GM21515 (cell line): ENCODE measurements around the gene WIPF3.
"Not testable (repeated sequence)": the region's sequence is repeated elsewhere in the genome, so short reads cannot be mapped to it uniquely, and the experiment has no call there.

Experiments used
- ATAC-seq: cut with Tn5 transposase; IDR thresholded peaks from one replicate; pipeline ENCODE4 v1.9.1; 2021; ENCODE audit not compliant: unreplicated experiment

The WIPF3 gene

DNA sequence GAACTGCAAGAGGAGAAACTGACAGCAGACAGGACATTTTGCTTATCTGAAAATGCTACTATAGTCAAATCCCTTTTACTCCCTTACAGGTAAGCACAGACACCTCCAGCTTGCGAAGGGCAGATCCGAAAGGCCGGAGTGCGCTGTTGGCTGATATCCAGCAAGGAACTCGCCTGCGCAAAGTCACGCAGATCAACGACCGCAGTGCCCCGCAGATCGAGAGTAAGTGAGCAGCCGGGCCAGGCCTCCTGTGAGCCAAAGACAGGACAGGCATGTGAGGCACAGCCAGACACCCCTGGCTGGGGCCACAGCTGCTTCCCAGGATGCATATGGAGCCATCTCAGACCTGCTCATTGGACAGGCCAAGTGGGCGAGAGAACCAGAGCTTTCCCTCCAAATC, 69.4 kb downstream of the WIPF3 start:
- ATAC-seq = no peak

DNA sequence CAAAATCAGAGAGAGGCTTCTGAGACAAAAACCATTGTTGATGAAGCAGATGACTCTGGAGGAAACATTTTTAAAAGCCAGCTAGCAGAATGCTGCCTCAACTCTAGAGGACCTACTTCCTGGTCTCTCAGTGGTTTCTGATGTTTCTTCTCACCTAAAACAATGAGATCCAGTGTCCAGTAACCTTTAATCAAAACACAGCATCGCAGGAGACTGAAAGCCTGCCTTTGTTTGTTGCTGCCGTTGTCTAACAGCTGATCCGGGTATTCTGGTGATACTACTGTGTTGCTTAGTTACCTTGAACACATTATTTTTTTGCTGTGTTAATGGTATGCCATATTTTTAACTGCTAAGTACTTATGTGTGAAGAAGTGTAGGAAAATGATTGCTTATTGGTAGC, 70.9 kb downstream of the WIPF3 start:
- no peak for ATAC-seq

DNA sequence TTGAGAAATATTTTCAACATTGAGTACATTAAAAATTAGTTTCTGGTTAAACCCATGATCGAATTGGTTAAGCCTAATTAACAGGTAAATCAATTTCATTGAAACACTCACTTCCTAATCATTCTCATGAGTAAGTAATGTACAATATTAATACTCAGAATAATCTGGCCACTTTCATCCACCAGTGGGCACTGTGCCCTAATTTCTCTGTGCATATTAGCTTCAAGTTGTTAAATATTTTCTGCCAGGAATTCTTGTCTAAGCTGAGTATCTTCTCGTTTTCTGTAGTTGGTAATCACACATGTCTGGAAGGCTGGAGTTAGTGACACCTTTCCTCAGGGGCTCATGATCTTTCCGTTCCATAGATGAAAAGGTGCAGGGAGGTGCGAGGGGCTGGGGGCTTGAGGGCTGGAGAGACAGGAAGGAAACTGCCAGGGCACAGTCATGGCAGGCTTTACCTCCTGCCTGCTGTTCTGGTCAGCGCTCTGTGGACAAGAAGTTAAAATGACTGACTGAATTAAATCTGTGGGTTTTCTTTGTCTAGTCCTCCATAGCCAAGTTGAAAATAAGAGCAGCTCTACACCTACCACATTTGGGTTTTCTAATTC, 71.9 kb downstream of the WIPF3 start:
- ATAC-seq = no peak

DNA sequence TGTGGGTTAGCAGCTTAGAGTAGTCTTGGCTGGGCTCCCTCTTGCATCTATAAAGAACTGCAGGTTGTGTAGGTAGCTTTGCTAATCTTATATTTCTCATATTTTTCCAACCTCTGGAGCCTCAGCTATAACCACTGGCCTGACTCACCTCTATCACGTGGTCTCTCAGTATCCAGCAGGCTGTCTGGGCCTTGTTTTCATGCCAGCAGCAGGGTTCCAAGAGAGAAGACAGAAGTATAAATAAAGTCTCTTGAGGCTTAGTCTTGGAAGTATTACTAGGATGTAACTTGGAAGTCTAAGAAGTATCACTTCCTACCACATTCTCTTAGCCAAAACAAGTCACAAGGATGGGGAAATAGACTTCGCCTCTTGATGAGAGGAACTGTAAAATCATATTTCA, 73.3 kb downstream of the WIPF3 start:
- ATAC-seq = no peak

DNA sequence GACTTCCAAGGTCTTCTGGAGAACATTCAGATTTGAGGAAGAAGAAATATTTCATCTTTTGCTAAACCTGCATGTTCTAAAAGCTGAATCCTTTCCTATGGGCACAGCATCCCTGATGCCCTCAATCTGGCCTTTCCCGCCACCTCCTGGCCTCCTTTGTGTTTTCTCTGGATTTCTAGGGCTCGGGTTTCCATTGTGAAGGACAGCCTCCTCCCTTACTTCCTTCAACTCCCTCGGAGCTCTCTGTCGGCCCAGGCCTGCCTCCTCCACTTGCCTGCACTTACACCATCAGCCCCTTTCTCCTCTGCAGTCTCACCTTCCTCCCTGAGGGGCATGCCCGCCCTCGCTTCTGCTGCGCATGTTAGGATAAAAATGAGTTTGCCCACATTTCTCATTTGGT, 75.4 kb downstream of the WIPF3 start:
- no peak for ATAC-seq

DNA sequence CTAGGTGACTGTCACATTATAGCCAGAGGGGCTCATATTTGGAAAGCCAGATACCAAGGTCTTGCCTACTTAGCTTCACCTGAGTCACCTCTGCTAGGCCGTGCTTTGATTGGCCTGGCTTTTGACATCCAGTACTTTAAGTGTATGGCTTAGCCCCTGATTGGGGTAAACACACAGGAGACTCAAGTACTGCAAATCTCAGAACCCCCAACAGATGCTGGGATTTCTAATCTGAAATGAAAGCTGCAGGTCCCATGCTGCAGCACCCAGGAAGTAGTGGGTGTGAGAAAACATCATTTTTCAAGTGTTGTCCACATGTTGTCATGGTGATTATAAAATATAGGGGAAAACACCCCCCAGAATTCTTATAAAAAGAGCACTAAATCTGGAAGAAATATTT, 76.2 kb downstream of the WIPF3 start:
- no peak for ATAC-seq

DNA sequence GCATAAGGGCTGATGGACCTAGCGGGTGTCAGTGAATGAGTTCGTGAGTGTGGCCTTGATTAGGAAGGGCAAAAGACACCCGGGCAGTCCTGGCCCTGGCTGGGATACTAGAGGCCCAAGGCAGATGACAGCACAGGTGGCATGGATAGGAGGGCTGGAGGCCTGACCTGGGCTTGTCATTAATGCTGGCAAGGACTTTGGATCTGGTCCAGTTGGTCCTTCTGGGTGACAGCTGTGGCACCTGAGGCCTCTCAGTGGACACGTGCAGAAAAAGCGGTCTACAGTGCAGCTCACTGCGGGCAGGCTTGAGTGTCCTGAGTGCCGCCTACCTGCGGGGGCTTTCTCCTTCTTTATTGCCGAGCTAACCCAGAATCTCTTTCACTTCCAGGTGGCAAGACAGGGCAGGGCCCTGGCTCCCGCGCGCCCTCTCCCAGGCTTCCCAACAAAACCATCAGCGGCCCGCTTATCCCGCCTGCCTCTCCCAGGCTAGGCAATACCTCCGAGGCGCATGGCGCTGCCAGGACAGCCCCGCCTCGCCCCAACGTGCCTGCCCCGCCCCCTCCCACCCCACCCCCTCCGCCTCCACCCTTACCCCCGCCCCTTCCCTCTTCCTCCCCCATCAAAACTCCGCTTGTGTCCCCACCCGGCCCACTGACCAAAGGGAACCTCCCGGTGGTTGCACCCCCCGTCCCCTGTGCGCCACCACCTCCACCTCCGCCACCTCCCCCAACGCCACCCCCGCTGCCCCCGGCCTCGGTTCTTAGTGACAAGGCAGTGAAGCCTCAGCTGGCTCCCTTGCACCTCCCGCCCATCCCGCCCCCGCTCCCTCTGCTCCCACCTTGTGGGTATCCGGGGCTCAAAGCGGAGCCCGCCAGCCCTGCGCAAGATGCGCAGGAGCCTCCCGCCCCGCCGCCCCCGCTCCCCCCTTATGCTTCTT, 77.4 kb downstream of the WIPF3 start:
- ATAC-seq = no peak

GRCh38 chr7:29884399-29885272, 78.3 kb downstream of the WIPF3 start:
- no peak for ATAC-seq

DNA sequence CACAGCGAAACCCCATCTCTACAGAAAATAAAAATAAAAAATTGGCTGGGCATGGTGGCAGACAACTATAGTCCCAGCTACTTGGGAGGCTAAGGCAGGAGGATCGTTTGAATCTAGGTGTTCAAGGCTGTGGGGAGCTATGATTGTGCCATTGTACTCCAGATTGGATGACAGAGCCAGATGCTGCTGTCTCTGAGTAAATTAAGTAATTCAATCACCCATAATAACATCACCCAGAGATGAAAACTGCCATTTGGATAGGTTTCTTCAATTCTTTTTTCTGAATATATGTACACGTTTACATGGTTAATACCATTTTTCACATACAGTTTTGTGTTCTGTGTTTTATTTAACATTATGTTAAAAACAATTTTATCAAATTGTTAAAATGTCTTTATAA, 79.3 kb downstream of the WIPF3 start:
- no peak for ATAC-seq

DNA sequence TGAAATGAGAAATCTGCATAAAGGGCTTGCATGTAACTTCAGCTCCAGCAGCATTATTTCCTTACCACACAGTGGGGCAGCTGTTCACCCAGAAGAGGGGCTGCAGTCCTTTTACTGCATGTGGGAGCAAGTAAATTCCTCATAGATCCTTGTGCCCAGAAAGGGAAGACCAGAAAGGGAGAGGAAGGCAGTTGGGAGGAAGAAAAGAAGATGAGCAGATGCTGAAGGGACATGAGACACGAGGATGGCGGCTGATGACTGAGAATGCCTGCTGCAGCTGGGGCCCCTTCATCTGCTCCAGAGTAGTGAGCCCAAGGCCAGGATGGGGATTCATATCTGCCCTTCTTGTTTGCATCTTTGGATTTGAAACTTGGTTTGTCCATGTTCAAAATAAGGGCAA, 80.5 kb downstream of the WIPF3 start:
- ATAC-seq = no peak

DNA sequence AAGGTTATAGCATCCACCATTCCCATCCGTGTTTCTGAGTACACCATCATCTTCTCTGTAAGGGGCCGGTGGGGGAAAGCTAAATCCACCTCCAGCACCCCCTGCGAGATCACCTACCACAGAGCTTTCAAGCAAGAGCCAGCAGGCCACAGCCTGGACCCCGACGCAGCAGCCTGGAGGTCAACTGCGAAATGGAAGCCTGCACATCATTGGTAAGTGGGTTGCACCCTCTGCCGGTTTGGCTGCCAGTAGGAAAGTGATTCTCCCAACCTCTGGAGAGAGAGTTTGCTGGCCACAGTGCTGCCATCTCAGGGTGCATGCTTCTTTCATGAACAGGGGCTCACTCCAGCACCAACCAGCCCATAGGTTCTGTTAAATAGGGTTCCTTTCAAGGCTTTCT, 81.7 kb downstream of the WIPF3 start:
- ATAC-seq = no peak

GRCh38 chr7:29889288-29889687, 83.0 kb downstream of the WIPF3 start:
- ATAC-seq = no peak

- ATAC-seq = no peak
Measured at GRCh38 chr7:29890251-29890650, 83.9 kb downstream of the WIPF3 start.

DNA sequence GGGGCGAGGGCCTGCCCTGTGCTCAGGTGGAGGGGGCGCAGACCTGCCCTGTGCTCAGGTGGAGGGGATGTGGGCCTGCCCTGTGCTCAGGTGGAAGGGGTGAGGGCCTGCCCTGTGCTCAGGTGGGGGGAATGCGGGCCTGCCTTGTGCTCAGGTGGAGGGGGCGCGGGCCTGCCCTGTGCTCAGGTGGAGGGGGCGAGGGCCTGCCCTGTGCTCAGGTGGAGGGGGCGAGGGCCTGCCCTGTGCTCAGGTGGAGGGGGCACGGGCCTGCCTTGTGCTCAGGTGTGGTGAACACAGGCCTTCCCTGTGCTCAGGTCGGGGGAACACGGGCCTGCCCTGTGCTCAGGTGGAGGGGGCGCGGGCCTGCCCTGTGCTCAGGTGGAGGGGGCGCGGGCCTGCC, 84.5 kb downstream of the WIPF3 start:
- not testable (repeated sequence) for ATAC-seq

DNA sequence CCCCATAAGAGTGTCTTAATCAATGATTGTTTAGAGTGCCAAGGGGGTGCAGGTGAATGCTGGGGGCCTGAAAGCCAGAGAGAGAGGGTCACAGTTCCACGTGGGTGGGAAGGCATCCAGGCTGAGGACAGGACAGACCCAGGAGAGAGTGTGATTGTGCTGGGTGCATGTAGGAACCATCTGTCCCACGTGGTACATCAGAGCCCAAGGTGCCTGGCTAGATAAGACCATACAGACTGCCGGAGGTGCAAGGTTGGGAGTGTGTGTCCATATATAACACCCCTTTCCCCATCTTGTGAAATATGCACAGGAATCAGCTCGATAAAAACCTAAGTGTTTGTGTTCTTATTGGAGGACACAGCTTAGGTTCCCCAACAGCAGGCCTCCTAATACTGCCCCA, 85.5 kb downstream of the WIPF3 start:
- ATAC-seq = no peak

- no peak for ATAC-seq
Measured at GRCh38 chr7:29892231-29892630, 85.9 kb downstream of the WIPF3 start.

DNA sequence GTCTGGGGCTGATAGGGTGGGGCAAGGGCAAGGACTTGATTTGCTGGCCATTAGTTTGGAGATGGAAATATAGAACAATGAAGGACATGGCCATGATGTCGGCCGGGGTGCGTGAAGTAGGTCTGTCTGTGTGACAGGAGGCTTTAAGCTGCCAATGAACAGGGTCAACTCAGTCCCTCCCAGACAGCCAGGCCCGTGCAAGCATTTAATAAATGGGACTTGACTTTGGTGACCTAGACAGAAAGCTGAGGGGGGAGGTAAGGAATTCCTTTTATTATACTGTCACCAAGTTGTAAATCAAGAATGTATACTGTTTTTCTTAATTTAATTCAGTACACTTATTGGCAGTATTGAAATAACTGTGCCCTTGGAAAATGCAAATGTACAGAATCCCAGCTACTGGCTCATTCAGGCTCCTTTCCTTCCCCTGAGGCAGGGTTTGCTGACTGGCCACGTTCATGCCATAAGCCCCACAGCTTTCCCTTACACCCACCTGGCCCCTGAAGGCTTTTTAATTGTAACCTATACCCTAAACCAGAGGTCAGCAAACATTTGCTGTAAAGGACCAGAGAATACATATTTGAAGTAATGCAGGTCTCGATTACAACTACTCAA, 87.2 kb downstream of the WIPF3 start:
- ATAC-seq = no peak

DNA sequence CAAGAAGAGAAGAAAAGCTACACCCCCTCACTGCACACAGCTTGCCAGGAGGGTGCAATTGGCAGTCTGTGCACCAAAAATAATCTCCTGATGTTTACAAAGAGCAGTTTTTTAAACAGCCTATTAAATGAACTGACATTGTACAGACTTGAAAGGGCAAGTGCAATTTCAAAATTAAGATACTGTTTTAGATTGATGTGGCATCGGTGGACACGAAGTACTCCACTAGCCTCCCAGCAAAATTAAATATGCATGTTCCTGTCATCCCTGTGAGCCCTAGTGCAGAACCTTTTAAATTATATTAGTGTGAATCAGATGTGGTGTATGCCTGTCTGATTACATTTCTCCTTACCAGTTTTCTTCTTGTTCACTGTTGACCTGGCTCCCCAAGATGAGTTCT, 87.9 kb downstream of the WIPF3 start:
- no peak for ATAC-seq

GRCh38 chr7:29895559-29895958, 89.3 kb downstream of the WIPF3 start:
- no peak for ATAC-seq

DNA sequence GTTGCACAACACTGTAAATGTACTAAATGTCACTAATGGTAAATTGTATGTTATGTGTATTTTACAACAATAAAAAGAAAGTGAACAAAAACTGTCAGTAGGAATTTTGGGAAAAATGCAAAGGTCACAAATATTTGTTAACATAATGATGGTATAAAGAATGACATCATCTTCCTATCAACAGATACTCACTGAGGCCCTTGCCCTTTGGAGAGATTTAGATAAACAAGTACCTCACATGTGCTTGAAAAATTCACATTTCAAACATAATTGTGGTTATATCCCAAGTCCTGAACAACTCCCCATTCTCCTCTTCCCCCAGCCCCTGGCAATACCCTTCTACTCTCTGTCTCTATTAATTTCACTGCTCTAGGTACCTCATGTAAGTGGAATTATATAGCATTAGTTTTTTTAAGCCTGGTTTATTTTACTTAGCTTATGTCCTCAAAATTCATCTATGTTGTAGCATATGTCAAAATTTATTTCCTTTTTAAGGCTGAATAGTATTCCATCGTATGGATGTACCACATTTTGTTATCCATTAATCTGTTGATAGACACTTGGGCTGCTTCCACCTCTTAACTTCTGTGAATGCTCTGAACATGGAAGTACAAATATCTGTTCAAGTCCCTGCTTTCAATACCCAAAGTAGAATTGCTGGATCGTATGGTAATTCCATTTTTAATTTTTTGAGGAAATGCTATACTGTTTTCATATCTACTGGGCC, 90.5 kb downstream of the WIPF3 start:
- ATAC-seq = no peak

DNA sequence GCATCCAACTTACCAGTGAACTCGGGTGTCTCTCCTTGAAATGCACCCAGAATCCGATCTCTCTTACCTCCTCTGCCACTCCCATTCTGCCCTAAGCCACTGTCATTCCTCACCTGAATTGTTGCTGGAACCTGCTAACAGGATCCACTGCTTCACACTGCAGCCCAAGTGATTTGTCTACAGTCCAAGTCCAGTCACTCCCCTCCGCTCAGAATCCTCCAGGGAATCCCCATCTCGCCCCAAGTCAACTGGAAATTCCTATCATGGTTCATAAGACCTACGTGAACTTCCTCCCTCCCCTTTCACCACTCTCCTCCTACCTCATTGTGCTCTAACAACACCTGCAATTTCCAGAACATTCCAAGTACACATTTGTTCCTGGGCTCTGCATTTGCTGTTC, 92.0 kb downstream of the WIPF3 start:
- ATAC-seq = no peak
